Measurements from ENCODE around the gene PROCA1.

The PROCA1 gene

DNA sequence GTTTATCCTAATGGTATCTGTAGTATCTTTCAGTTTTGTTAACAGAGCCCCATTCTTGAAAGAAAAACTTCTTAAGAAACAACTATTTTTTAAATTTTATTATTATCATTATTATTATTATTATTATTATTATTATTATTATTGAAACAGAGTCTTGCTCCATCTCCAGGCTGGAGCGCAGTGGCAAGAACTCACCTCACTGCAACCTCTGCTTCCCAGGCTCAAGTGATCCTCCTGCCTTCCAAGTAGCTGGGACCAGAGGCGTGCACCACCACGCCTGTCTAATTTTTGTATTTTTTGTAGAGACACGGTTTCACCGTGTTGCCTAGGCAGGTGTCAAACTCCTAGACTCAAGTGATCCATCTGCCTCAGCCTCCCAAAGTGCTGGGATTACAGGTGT lies 26.3 kb downstream of the PROCA1 start:
- TF ChIP-seq, protein P1, sequence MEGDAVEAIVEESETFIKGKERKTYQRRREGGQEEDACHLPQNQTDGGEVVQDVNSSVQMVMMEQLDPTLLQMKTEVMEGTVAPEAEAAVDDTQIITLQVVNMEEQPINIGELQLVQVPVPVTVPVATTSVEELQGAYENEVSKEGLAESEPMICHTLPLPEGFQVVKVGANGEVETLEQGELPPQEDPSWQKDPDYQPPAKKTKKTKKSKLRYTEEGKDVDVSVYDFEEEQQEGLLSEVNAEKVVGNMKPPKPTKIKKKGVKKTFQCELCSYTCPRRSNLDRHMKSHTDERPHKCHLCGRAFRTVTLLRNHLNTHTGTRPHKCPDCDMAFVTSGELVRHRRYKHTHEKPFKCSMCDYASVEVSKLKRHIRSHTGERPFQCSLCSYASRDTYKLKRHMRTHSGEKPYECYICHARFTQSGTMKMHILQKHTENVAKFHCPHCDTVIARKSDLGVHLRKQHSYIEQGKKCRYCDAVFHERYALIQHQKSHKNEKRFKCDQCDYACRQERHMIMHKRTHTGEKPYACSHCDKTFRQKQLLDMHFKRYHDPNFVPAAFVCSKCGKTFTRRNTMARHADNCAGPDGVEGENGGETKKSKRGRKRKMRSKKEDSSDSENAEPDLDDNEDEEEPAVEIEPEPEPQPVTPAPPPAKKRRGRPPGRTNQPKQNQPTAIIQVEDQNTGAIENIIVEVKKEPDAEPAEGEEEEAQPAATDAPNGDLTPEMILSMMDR (conservative IDR thresholded peaks at IDR 0.05) = no peak
- H3K27ac ChIP-seq = peak overlapping the region; percentile 45

DNA sequence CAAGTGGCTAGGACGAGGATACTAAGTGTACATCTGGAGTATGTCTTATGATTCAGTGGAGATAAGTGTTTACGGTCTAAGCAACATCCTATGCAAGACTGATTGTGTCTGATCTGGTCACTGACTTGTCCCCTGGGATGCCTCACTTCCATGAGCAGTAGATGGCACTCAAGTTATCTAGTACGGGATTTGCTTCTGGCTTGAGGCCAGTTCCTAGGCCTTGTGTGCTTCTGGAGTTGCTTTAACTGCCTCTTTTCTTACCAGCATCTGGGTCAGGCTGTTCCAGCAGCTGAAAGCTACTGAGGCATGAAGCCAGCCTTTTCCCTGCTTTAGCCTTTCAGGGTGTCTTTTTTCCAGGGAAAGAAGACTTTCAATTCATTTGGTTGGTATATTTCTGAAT lies 26.7 kb downstream of the PROCA1 start:
- H3K27ac ChIP-seq = peak overlapping the region; percentile 45
- TF ChIP-seq, protein P1 (conservative IDR thresholded peaks at IDR 0.05) = peak; percentile 91

DNA sequence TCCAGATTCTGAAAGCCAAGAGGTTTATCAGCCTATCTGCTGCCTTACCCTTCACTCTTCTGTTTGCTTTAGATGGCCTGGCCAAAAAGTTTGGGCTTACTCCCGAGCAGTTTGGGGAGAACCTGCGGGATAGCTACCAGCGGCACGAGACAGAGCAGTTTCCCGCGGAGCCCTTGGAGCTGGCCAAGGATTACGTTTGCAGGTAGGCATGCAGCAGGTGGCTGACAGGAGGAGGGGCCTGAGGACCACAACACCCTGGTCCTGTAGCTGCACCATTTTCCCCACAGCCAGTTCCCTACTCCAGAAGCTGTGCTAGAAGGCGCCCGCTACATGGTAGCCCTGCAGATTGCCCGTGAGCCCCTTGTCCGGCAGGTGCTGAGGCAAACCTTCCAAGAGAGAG lies 29.0 kb downstream of the PROCA1 start:
- TF ChIP-seq, protein P1 (conservative IDR thresholded peaks at IDR 0.05) = no peak

DNA sequence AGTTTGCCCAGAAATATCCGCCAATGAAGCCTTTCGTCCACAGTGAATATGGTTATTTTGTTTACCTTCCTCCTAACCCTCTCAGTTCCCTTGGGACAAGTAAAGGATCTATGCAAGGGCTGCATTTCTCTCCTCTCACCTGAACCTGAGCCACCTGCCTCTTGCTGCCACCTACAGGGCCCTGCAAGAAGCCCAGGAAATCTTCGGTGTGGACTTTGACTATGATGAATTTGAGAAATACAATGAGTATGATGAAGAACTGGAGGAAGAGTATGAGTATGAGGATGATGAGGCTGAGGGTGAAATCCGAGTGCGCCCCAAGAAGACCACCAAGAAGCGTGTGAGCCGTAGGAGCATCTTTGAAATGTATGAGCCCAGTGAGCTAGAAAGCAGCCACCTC lies 35.7 kb downstream of the PROCA1 start:
- TF ChIP-seq, protein P1 (conservative IDR thresholded peaks at IDR 0.05) = peak; percentile 99
- H3K27ac ChIP-seq = peak overlapping the region; percentile 57

More for the DNA sequence above, 29.0 kb downstream of the PROCA1 start:
- peak overlapping the region; percentile 45 for H3K27ac ChIP-seq

DNA sequence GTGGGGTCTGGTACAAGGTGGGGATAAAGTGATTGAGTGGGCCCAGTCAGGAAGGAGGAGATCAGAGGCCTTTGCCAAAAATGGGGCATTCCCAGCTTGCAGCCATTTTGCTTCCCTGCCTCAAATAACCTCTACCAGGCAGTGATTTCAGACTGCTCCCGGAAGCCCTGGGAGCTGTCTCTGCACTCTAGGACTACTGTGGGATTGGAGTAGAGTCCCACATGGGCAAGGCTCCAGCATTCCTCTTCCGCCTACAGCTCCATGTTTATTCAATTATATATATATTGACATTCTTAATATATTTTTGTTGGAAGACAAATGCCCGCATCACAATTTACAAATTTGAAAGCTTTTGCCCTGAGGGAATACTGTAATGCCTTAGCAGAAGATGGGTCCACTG lies 36.2 kb downstream of the PROCA1 start:
- peak overlapping the region; percentile 57 for H3K27ac ChIP-seq
- TF ChIP-seq, protein P1 (conservative IDR thresholded peaks at IDR 0.05) = no peak

DNA sequence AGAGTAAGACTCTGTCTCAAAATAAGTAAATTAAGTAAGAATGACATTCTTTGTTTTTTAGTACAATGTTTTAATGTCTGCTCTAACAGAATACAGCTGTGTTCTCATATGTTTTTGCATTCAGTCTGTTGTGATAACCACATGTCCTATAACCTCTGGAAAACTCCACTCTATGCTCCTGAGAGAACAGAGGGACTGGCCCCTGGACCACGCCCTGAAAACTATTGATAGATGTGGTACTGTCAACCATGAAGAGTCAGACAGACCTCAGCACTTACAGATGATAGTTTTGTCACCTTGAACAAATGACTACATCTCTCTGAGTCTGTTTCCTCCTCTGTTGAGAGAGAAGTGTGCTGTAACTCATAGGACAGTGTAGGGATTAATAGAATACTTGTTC lies 41.8 kb downstream of the PROCA1 start:
- H3K27ac ChIP-seq = no peak overlapping the region
- TF ChIP-seq, protein P1 (conservative IDR thresholded peaks at IDR 0.05) = no peak

DNA sequence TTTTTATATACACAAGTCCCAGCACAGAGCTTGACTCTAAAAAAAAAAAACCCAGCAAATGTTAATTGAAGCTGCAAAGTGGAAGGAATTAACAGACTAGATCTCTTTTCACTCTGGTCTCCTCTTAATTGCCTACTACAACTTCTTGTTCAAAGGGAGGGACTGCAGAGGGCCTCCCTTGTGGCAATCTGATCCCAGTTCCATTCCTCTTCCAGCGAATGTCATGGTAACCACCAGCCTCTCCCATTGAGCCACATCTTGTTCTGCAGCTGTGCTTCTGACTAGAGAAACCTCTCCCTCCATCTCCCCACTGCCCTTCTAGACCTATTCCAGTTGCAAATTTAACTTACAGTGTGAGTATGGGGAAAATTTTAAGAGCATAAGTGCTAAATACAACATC lies 43.8 kb downstream of the PROCA1 start:
- H3K27ac ChIP-seq = no peak overlapping the region
- TF ChIP-seq, protein P1 (conservative IDR thresholded peaks at IDR 0.05) = no peak

DNA sequence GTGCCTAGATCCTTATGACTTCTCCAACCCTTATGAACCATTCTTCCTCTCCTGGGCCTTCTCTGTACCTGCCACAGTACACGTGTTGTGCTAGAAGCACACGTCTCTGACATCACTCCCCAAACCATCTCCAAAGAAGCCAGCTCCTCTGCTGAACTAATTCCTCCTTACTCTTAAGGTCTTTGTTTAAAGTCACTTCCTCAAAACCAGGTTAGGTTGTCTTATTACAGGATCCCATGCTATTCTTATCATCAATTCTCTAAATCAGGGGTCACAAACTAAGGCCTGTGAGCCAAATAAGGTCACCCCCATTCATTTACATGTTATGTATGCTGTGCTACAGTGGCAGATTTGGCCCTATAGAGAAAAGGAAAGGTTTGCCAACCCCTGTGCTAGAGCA lies 45.7 kb downstream of the PROCA1 start:
- TF ChIP-seq, protein P1 (conservative IDR thresholded peaks at IDR 0.05) = no peak
- H3K27ac ChIP-seq = no peak overlapping the region

Measured in VCaP (cell line).